ENCODE results near the gene ROPN1. TPM values are rescaled to one million over a fixed set of nuclear protein-coding genes. Genes with fewer than 3 reads are reported as not detected.
"Not testable (repeated sequence)": the region's sequence is repeated elsewhere in the genome, so short reads cannot be mapped to it uniquely, and the experiment has no call there.

ROPN1 gene
- total RNA-seq, 1 experiment from 2014 or later: not detected

DNA sequence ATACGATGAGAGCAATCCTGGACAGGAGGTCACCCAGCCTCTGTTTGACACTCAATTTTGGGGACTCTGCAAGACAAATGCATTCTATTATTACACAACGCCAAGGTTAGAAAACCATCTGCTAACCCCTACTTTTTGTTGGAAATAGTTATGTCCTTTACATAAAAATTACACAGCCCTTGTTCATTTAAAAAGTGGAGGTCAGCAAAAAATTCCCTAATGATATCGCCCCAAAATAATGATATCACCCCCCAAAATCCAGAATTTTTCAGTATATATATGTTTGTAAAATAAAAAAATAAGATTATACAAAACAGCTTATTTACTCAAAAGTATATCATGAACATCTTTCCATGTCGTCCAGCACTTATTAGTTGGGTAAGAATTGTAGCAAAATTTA is 11.4 kb downstream of the ROPN1 start:
- H3K27me3 ChIP-seq (ENCODE audit: low read length): peaks cover 51% of the 10 kb centered on the region
- ATAC-seq (no peak), DNase-seq (no peak)
- peaks cover 9% of the 10 kb centered on the region; the same call in 1 of the 2 replicates for H3K4me1 ChIP-seq (ENCODE audit: insufficient read depth, low read length)
- H3F3A ChIP-seq (ENCODE audit: low read length, unreplicated experiment): no peaks in the 10 kb centered on the region
- H4K20me1 ChIP-seq (ENCODE audit: low read length): no peaks in the 10 kb centered on the region
- no peak for TF ChIP-seq EZH2phosphoT487 (IDR thresholded peaks at IDR 0.05; ENCODE audit: borderline replicate concordance, low read length)
- no peak for TF ChIP-seq EZH2 (IDR thresholded peaks at IDR 0.05; ENCODE audit: low read length, unreplicated experiment)
- TF ChIP-seq, protein P1, sequence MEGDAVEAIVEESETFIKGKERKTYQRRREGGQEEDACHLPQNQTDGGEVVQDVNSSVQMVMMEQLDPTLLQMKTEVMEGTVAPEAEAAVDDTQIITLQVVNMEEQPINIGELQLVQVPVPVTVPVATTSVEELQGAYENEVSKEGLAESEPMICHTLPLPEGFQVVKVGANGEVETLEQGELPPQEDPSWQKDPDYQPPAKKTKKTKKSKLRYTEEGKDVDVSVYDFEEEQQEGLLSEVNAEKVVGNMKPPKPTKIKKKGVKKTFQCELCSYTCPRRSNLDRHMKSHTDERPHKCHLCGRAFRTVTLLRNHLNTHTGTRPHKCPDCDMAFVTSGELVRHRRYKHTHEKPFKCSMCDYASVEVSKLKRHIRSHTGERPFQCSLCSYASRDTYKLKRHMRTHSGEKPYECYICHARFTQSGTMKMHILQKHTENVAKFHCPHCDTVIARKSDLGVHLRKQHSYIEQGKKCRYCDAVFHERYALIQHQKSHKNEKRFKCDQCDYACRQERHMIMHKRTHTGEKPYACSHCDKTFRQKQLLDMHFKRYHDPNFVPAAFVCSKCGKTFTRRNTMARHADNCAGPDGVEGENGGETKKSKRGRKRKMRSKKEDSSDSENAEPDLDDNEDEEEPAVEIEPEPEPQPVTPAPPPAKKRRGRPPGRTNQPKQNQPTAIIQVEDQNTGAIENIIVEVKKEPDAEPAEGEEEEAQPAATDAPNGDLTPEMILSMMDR (conservative IDR thresholded peaks at IDR 0.05; ENCODE audit: low read depth, low read length): no peak
- no peak overlapping the region; the same call in 1 of the 2 replicates for H3K4me3 ChIP-seq (ENCODE audit: low read length)
- peak overlapping the region; percentile 77 for H3K4me2 ChIP-seq (ENCODE audit: low read length)
- no peak overlapping the region for H3K27ac ChIP-seq (ENCODE audit: low read length)
- H3K9me2 ChIP-seq (replicated peaks; ENCODE audit: low read length): no peaks in the 10 kb centered on the region
- CTCF ChIA-PET: interaction anchor here (1.3 kb wide), 1 partner anchor 328 kb away, joined by 4 read pairs; no protein-coding TSS in a partner anchor
- H3K9me3 ChIP-seq (ENCODE audit: low read length): no peaks in the 10 kb centered on the region
- BruUV-seq (replicated peaks): no TSS peak
- no peaks in the 10 kb centered on the region for H3K79me2 ChIP-seq (ENCODE audit: low read length)
- intact Hi-C loops (cut with micrococcal nuclease): loop anchor here (2.0 to 5.0 kb wide), 2 partner anchors 248 to 328 kb away; no protein-coding TSS in a partner anchor
- H3K36me3 ChIP-seq (ENCODE audit: low read depth, low read length): no peaks in the 10 kb centered on the region
- H2AFZ ChIP-seq (ENCODE audit: low read length): peak overlapping the region; percentile 65
- no peak overlapping the region for H3K9ac ChIP-seq (ENCODE audit: low read length)
- POLR2A ChIA-PET (ENCODE audit: unreplicated experiment): no interaction called here

DNA sequence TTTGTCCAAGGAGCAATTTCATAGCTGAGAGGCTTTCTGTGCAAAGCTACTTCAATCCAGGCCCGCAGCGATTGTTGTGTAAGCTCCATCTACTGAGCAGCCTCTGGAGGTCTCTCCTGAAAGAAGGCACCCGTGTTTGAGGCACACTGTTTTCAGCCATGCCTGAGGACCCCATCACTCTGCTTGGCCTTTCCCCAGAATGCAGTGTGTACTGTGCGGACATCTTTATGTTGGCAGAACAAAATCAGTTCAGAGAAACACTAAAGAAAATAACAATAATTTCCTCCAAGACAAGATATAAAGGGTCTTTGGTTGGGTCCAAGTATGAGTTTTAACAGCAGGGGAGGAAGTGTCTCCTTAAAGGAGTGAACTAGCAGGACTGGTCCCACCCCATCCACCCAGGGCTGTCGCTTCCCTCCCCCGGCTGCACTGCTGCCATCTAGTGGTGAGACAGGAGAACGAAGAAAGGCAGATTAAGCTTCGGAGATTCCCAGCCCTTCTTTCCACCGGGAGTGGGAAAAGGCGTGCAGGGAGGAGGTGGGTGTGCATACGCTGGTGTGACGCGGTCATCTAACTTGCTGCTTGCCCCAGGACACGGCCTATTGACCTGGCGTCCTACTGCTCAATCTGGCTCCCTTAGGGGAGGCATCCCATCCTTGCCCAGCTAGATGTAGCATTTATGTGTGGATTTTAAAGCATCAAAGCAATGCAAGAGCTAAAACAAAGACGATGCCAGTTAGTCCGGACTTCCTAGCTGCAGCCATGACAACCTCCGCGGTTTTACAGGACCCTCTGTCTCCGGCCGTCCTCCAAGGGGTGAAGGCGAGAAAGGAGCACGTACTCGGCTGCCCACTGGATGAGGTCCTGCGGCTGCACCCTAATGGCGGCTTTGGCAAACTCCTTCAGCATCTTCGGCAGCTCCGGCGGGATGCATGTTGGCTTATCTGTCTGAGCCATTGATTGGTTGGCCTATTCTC is 12.1 kb downstream of the ROPN1 start:
- not testable (repeated sequence) for H3K9me2 ChIP-seq (replicated peaks; ENCODE audit: low read length); H3K79me2 ChIP-seq (ENCODE audit: low read length); H4K20me1 ChIP-seq (ENCODE audit: low read length); H3K4me1 ChIP-seq (ENCODE audit: insufficient read depth, low read length); H3F3A ChIP-seq (ENCODE audit: low read length, unreplicated experiment); H3K9me3 ChIP-seq (ENCODE audit: low read length); H3K36me3 ChIP-seq (ENCODE audit: low read depth, low read length); H3K27ac ChIP-seq (ENCODE audit: low read length); BruUV-seq (replicated peaks); H3K9ac ChIP-seq (ENCODE audit: low read length)
- ChIA-PET POLR2A (ENCODE audit: unreplicated experiment) (interaction anchor here (0.7 kb wide), 1 partner anchor 39 kb away, joined by 3 read pairs; no protein-coding TSS in a partner anchor), CTCF (interaction anchor here (1.3 kb wide), 1 partner anchor 327 kb away, joined by 4 read pairs; no protein-coding TSS in a partner anchor)
- ATAC-seq (peak; percentile 98), DNase-seq (peak; percentile 67)
- H3K4me3 ChIP-seq (ENCODE audit: low read length): peak overlapping the region; percentile 50
- TF ChIP-seq, protein P1 (conservative IDR thresholded peaks at IDR 0.05; ENCODE audit: low read depth, low read length): peak; percentile 73
- peak overlapping the region; percentile 77 for H3K4me2 ChIP-seq (ENCODE audit: low read length)
- peak overlapping the region; percentile 65 for H2AFZ ChIP-seq (ENCODE audit: low read length)
- intact Hi-C loops (cut with micrococcal nuclease): loop anchor here (2.0 to 5.0 kb wide), 2 partner anchors 248 to 327 kb away; no protein-coding TSS in a partner anchor
- peaks cover 45% of the 10 kb centered on the region for H3K27me3 ChIP-seq (ENCODE audit: low read length)

DNA sequence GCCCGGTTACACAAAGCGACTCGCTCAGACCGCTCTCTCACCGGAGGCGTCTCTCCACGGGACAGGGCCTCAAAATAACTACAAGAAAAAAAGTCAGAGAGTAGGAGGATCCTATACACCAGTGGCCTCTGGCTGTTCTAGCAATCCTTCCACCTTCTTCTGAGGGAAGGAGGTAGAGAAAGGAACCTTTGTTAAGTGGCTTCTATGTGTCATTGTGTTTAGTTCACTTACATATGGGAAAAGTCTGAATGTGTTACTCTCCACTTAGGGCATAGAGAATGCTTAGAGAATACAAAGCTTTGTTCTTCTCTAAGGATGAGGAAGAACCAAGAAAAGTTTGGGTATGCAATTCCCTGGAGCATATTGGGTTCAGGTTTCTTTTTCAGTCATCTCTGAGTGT is 15.0 kb downstream of the ROPN1 start:
- H2AFZ ChIP-seq (ENCODE audit: low read length); H3K4me3 ChIP-seq (ENCODE audit: low read length); H3K9ac ChIP-seq (ENCODE audit: low read length); H3K4me1 ChIP-seq (ENCODE audit: insufficient read depth, low read length); H3K36me3 ChIP-seq (ENCODE audit: low read depth, low read length); POLR2A ChIA-PET (ENCODE audit: unreplicated experiment); ATAC-seq; intact Hi-C loops (cut with micrococcal nuclease); H3K79me2 ChIP-seq (ENCODE audit: low read length); H3K4me2 ChIP-seq (ENCODE audit: low read length); H4K20me1 ChIP-seq (ENCODE audit: low read length); CTCF ChIA-PET; BruUV-seq (replicated peaks); H3F3A ChIP-seq (ENCODE audit: low read length, unreplicated experiment); H3K27ac ChIP-seq (ENCODE audit: low read length); H3K9me2 ChIP-seq (replicated peaks; ENCODE audit: low read length); H3K9me3 ChIP-seq (ENCODE audit: low read length): not testable (repeated sequence)
- H3K27me3 ChIP-seq (ENCODE audit: low read length): peaks cover 21% of the 10 kb centered on the region
- peak; percentile 13 for DNase-seq

DNA sequence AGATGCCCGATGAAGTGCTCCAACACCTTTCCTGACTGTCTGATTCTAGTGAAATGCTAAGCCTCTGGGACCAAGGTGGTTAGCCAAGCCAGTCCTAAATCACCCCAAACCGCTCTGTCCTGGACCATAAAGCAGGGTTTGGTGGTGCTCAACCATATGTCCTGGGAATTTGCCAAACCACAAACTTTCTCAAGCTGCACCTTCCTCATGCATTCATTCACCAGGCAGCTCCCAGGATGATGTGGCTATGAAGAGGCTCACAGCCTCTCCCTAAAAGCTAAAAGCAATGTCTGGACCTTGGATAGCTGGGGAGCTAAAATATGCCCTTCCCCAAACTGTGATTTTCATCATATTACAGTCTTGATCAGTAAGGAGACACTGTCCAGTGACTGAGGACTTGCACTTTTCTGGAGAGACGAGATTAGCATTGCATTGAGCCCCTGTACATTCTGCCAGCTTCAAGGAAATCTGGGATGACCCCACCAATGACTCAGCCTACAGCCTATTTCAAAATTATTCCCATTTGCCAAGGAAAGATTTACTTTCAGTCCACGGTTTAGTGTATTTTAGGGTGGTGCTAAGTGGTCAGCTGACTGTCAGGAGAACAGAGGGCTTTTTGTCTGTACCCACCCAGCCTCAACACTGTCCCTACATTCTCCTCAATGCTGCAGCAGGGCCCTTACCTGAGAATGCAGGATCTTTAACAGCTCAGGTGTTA is 15.6 kb downstream of the ROPN1 start:
- H3K4me2 ChIP-seq (ENCODE audit: low read length); H3K9me3 ChIP-seq (ENCODE audit: low read length); ATAC-seq; H3F3A ChIP-seq (ENCODE audit: low read length, unreplicated experiment); H3K9ac ChIP-seq (ENCODE audit: low read length); POLR2A ChIA-PET (ENCODE audit: unreplicated experiment); CTCF ChIA-PET; H2AFZ ChIP-seq (ENCODE audit: low read length); H4K20me1 ChIP-seq (ENCODE audit: low read length); BruUV-seq (replicated peaks); intact Hi-C loops (cut with micrococcal nuclease); H3K4me1 ChIP-seq (ENCODE audit: insufficient read depth, low read length); H3K4me3 ChIP-seq (ENCODE audit: low read length); H3K36me3 ChIP-seq (ENCODE audit: low read depth, low read length); H3K9me2 ChIP-seq (replicated peaks; ENCODE audit: low read length); H3K79me2 ChIP-seq (ENCODE audit: low read length): not testable (repeated sequence)
- H3K27me3 ChIP-seq (ENCODE audit: low read length): peaks cover 21% of the 10 kb centered on the region
- H3K27ac ChIP-seq (ENCODE audit: low read length): peak overlapping the region; percentile 24; the same call in 1 of the 2 replicates
- DNase-seq: peak; percentile 62

All from PC-3 (cell line).